Measurements from ENCODE around the gene HNMT.
A peak's percentile ranks its signal among the peaks of the same experiment; 100 is the strongest.

The HNMT gene

DNA sequence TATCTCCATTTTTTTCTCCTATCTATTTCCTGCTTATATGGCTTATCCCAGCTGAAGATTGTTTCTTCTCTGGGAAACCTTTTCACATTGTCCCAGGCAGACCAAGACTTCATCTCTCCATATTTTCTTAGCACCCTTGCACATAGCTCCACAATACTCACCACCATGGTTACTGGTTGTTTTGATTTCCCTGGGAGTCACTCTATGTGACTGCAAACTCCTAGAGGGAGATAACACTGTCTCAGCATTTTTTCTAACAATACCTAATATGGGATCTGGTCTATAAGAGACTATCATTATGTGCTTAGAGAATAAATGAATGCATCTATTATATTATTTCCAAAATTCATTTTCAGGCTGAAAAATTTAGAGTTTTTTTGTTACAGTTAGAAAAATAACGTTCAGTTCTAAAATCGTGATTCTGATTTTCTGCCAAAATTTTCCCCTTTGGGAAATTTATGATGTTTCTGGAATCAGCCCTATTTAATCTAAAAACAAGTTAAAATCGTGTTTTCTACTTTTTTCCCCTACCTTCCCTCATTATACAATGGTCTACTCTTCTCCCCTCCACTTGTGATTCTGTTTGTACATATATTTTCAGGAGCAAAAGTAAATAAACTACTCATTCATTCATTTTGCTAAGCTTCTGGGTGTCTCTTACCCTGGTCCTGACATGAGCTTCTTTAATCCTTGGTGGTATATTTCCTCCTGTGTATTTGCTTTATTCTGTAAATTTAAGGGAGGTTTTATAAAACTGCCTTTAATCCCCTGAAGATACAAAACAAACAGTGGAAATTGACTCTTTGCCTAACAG lies 95.4 kb downstream of the HNMT start:
- DNase-seq: no peak

DNA sequence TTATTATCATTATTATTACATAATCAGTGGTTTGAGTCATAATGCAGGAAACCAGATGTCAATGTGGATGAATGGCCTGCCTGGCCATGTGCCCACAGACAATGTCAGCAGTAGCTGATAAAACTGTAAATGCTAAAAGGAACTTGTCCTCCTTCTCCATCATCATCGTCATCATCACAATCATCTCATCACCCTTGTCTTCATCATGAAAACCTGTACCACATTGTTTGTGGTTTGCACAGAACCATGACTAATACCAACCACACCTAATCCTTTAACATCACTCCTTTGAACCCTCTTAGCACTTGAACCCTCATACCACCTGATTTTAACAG lies 96.0 kb downstream of the HNMT start:
- DNase-seq: peak; percentile 78

DNA sequence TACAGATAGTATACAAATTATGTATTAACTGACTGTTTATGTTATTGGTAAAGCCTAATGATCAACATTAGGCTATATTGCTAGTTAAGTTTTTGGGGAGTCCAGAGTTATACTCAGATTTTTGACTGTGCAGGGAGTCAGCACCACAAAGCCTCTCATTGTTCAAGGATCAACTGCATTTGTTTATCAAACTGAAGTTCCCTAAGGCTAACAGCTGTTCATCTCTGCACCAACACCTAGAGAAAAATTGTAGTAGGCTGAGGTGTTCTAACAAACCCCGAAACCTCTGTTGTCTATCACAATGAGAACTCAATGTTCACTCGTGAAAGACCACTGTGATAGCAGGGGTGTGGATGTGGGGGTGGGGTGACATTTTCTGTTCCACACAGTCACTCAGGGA lies 97.7 kb downstream of the HNMT start:
- no peak for DNase-seq

DNA sequence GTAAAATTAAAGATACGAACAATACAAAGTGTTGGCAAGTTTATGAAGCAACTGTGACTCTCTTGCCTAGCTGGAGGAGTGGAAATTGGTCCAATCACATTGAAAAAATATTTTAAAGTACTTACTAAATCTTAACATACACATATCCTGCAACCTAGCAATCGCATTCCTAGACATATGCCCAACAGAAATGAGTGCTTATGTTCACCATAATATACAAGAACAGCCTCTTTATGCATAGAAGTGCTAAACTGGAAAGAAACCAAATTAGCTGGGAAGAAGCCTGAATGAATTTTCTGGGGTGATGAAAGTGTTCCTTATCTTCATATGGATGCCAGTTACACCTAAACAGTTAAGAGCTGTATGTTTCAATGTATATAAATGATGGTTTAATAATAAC lies 98.9 kb downstream of the HNMT start:
- DNase-seq: no peak
